ENCODE data around the gene AKAP7.

DNA sequence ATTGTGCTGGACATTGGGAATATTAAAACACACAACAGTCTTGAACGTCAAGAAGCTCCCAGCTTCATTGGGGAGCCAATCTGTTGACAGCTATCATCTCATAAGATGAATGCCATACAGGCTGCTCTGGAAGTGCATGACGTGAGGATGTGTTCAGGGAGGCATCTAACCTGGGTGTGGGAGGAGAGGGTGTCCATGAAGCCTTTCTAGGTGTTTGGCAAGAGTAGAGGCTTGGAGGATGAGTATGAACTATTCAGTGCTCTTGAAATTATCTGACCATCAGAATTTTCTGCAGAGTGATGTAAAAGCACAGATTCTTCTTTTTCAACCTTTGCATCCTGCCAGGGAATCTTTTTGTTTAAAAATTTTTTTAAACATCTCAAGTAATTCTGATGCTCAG, 11.6 kb downstream of the AKAP7 start:
- TF ChIP-seq POLR2A (IDR thresholded peaks at IDR 0.05; ENCODE audit: low read length) (no peak), GATA1 (IDR thresholded peaks at IDR 0.05; ENCODE audit: low read depth, low read length) (no peak)
